HG03342 (cell line): ENCODE data around the gene WNT9B.

Experiments used
- ATAC-seq: cut with Tn5 transposase; IDR thresholded peaks from one replicate; pipeline ENCODE4 v1.9.1; 2021; ENCODE audit warnings: mild to moderate bottlenecking, moderate library complexity; ENCODE audit not compliant: unreplicated experiment

The WNT9B gene

DNA sequence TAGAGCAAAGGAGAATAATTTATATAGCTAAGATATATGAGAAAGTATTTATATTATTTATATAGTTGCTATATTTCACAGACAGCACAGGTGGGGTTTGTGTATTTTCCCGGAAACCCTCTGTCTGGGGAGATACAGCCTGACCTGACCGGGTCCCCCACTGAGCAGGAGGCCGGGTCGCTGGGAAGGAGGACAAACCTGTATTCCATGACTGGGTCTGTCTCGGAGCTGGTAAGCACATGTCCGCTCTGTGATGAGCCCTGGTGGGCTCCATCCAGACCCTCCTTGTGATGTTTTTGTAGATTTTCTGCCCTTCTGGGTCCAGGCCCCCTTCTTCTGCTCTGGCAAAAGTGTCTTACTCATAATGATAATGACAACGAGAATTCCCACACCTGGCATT is 27.7 kb downstream of the WNT9B start:
- ATAC-seq = no peak

DNA sequence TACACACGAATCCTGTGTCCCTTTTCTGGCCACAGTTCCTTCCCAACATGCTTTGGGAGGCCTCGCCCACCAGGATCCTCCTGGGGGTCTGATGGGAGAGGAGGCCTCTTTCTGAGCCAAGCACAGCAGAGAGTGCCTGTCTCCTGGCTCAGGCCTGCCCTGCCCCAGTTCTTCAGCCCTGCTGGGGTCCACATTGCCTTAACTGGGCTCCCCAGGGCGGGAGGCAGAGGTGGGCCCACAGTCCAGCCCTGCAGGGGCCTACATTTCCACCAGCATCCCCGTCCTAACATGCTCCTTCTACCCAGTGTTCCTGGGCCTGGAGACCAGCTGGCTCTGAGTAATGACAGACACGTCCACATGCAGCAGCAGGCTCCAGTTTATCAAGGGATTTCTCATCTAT is 29.6 kb downstream of the WNT9B start:
- no peak for ATAC-seq

DNA sequence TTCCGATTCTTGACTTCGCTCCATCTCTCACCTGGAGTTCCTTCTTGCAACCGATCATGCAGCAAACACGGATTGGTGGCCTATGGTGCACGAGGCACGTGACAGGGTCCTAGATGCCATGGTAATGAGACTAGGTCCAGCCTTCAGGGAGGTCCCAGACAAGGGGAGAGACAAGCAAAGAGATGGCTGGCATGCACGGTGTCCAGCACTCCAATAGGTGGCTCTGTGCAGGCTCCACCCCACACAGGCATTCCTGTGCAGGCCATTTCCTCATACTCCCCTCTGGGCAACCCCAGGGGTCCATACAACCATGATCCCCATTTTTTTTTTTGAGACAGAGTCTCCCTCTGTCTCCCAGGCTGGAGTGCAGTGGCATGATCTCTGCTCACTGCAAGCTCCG is 31.3 kb downstream of the WNT9B start:
- ATAC-seq = no peak

DNA sequence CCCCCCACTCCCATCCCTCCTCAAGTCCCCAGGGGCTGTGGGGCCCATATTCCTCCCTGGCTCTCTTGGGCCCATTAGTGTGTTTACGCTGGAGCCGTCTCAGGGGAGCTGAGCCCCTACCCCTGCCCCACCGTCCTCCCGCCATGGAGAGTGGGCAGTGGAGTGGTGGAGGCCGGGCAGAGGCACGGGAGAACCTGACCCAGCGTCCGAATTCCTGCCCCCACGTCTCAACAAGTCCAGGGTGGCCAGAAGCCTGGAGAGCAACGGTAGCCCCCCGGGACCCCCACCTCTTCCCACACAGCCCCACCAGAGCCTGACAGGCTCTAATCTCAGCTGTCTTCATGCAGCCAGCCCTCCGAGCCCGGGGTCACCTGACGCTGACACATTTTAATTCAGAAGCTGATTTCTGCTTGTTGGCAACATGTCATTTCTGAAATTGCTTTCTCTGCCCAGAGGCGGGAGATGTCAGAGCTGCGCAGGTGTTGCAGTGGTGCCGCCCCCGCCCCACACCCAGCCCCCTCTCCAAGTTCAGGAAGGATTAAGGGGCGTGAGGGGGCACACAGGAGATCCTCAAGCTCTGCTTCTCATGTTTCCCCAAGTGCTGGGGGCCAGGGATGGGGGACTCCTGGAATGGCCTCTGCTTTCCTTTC is 32.6 kb downstream of the WNT9B start:
- ATAC-seq = no peak

DNA sequence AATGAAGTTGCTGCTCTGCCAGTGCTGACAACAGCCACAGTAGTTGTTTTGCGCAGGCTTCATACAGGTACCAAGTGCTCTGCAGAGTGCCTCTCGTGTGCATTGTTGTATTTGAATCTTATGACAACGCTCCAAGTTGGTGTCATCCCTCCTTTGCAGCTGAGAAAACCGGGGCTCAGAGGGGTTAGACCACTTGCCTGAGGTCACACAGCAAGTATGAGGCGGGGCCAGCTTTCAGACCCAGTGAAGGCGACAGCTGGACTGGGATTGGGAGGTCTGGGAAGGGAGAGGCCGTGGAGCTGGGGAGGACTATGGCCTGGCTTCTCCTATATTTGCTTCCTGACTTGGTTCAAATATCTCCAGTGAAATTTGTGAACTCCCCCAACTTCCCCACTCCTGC is 33.2 kb downstream of the WNT9B start:
- no peak for ATAC-seq

DNA sequence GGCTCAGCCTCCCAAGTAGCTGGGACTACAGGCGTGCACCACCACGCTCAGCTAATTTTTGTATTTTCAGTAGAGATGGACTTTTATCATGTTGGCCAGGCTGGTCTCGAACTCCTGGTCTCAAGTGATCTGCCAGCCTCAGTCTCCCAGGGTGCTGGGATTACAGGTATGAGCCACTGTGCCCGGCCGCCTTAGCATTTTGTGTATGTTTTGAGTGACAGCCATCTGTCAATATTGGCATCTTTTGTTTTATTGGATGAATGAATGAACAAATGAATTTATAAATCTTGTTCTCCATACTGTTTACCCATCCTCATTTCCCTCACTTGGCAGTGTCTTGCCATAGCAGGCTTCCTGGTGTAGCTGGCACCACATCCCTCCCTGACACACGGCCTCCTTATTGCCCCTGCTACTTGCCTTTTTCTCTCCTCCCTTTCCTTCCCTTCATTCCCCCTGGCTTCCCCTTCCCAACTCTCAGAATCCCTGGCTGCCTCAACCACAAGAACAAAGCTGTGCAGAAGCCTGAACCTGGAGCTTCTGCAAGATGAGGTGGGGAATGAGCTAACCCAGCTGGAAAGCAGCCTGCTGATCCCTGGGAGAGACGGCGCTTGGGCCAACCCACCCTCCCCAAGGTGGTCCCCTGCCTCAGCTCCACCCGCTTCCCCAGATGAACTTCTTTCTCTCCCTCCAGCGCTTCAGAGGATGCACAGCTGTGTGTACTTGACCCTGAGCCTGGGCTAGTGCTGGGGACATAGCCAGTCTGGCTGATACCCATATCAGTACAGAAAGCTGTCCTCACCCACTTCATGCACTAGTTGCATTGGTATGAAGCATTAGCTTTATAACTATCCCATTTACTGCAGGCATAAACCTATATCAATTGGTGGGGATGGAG is 34.3 kb downstream of the WNT9B start:
- ATAC-seq = no peak

DNA sequence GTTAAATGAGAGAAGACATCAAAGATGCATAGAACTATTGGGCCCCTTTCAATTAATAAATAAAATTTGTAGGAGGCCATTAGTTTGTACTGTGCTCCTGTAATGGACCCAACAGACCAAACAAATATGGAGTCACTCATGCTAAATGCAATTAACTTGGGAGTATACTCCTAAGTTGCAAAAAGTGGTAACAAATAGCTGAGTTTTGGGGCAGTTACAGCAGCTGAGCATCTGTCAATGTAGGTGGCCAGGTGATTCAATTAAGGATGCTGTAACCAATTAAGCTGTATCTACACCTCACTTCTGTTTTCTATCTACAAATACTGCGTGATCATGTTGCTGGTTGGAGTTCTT is 34.9 kb downstream of the WNT9B start:
- no peak for ATAC-seq

DNA sequence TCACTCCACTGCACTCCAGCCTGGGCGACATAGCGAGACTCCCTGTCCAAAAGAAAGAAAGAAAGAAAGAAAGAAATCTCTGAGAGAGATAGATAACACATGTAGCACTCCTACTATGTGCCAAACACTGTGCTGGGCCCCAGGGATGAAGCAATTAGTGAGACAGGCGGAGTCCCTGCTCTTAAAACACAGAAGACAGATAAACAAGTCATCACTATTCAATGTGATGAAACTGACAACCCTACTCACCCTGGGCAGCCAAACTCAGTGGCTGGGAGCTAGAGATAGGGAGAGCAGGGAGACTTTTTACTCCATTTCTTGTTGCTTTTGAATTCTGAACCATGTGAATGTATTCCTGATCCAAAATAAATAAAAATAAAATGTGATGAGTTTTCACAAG is 36.3 kb downstream of the WNT9B start:
- no peak for ATAC-seq

DNA sequence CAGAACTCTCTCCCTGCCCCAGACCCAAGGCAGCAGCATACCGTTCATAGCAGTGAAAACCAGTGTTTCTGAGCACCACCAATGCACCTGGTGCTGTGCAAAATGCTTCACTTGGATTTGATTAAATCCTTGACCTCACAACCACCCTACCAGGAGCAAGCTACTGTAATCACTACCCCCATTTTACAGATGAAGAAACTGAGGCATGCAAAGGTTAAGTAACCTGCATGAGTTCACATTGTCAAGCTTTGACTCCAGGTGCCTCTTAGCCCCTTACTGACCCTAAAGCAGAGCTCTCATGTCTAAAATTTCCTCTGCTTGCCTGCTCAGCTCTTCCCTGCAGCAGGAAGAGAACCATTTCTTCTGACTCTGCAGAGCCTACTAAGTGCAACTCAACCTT is 37.3 kb downstream of the WNT9B start:
- ATAC-seq = no peak

DNA sequence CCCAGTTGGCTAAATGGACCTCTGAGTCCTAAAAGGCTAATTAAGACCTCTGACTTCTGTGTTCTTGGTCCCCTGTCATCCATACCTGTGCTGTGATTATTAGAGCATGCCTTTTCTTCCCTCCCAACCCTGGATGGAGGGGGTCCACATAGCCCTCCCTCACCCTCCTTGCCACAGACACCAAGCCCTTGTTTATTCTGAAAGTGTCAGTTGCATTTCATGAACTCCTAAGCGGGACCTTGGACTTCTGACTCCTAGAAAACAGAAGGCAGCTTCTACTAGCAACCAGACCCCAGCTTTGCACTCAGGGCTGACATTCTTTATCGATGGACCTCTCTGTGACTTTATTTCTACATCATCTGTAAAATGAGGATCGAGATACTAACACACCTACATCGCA is 38.1 kb downstream of the WNT9B start:
- ATAC-seq = no peak

DNA sequence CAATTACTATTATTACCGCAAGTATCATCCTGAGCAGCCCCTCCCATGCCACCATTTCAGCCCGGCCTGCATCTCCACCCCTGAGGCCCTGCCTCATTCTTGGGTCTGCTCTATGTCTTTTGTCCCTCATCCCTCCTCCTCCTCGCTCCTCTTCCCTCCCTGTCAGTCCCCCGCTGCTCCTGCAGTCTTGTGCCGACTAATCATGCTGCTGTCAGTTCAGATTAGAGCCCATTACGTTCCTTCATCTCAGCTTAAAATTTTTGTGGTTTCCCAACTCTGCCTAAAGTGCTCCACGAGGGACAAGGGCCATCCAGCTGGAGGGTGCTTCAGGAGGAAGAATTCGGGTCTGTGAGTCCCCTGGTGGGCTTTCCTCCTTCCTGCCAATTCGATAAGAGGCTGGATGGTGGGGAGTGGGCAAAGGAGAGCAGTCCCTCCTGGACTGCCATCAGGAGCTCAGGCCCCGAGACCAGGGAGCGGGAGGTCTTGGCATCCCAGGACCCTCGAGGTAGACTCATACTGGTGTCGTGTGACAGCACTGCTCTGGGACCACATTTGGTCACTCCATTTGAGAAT is 38.7 kb downstream of the WNT9B start:
- no peak for ATAC-seq

DNA sequence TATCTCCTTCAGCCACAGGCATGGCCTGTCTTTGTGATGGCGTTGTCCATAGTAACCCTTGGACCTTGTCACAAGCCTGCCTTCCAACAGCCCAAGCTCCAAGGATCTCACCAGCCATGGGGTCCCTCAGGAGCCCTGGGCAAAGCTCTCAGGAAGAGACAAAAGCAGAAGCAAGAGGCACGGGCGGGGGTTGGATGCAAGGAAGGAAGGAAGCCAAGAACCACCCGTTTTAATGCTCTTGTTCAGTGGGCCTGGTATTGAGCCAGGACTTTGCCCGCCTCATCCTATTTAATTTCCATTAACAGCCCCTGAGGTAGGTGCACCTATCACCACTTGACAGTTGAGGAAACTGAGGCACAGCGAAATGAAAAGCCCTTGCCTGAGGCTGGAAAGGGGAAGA is 39.3 kb downstream of the WNT9B start:
- no peak for ATAC-seq

DNA sequence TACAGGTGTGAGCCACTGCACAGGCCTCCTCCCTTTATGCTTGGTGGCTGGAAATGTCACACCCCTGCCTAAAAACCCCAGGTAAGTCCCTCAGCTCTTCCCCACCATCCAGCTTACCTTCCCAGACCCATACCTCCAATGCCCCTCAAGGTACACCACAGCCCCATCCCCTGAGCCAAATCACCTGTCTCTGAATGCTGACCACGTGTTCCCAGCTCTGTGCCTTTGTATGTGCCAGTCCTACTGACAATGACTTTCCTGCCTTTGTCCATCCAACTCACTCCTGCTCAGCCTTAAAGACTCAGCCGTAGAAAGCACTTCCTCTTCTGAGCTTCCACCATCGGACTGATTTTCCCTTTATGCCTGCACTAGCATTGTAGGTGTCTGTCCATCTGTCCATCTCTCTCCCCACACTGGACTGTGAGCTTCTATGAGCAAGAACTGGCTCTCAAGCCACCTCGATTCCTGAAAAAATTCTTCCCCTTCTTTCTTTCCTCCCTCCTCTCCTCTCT is 40.9 kb downstream of the WNT9B start:
- ATAC-seq = no peak

DNA sequence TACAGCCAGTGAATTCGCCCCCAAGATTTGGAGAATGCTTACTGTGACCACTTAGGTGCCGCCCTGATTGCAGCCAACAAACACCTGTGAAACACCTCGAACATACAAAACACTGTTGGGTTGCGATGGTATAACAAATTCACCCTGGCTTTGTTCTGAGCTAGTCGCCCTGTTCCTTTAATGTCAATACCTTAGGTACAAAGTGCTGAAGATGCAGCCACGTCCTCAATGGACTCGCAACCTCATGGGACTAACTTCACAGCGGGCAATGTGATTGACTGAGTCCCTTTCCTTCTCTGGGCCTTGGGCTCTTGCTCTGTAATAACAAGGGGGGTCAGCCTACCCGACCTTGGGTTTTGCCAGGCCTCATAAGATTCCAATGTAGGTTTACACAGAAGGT is 42.6 kb downstream of the WNT9B start:
- no peak for ATAC-seq

DNA sequence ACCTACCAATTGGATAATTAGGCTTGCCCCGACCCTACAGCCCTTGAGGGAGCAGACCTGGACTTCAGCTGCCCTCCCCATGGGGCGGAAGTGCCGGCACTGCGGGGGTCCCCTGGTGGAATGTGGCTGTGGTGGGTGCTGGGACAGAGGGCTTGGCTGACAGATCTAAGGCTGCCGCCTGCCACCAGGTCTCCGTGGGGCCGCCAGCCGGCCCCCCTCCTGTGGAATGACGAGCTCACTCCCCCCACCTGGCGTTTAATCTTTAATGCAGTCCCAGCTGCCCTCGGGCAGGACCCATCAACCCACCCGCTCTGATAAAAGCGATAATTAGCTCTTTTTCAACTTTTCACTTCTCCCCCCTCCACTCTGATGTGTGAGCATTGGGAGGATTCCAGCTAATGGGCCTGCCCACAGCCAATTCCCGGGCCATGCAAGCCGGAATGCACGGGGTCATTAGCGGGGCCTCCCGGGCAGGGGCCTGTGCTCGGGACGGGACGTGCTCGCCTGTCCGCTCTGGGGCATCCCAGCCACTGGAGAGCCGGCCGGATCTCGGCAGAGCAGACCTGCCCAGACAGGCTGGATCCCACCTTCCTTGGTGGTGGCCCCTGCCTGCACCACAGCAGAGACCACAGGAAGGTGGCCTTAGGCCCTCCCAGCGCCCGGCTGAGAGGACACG is 43.2 kb downstream of the WNT9B start:
- no peak for ATAC-seq

DNA sequence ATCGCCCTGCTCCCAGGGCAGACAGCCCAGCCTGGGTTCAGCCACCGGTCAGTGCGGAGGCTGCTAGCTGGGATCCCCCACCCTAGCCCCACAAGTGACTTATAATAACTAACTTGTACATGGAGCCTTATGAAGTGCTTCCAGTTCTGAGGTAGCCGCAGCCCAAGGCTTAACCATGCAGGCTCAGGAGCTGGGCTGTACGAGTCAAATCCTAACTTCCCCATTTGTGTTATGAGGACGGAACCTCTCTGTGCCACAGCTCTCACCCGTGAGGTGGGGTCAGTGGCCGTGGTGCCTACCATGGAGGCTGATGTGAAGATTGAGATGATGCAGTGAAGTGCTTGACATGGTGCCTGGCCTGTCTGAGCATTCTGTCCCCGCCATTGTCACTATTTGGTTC is 43.8 kb downstream of the WNT9B start:
- ATAC-seq = no peak

DNA sequence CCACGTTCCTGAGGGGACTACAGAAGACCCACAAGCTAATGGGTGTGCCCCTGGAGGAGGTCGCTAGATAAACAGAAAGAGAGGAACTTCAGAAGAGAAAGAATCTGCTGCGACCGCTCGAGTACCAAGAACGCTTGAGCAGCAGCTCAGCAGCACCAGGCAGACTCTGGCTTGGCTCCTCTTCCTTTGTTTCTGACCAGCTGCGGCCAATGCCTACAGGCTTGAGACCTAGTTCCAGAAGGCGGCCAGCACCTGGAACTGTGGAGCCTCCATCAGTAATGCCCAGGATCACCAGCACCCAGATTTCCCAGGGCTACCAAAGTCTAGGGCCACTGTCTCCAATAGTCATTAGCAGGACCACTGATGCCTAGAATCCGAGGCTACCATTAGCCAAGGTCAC is 45.6 kb downstream of the WNT9B start:
- no peak for ATAC-seq

DNA sequence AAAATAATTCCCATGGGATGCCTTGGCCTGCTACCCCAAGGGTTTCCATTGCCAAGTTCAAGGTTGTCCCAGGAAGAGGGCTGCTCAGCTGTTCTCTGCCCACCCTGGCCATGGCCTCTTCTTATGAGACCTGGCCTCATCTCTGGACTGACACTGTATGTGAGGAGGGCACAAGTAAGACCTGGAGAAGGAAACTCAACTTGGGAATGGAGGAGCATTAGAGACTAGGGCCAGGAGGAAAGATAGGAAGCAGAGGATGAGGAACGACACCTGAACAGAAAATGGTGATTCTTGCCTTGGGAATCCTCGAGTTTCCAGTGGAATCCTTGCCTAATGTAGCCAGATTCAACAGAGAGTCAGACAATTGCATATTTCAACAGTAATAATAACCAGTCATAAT is 47.0 kb downstream of the WNT9B start:
- no peak for ATAC-seq

DNA sequence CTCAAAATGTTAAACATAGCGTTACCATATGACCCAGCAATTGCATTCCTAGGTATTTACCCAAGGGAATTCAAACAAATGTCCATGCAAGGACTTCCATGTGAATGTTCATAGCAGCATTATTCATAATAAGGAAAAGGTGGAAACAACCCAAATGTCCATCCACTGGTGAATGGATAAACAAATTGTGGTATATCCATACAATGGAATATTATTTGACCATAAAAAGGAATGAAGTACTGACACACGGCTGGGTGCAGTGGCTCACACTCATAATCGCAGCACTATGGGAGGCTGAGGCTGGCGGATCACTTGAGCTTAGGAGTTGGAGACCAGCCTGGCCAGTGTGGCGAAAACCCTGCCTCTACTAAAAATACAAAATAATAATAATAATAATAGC is 47.5 kb downstream of the WNT9B start:
- ATAC-seq = no peak

DNA sequence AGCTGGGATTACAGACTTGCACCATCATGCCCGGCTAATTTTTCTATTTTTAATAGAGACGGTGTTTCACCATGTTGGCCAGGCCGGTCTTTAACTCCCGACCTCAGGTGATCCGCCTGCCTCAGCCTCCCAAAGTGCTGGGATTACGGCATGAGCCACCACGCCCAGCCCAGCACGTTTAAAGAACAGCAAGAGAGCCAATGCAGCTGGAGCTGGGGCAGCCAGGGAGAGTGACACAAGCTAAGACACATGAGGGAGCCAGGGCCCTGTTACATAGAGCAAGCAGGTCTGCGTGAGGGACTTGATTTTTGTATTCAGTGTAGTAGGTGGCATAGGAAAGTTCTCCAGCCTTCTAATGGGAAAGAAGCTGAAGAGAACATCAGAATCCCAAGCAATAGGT is 49.9 kb downstream of the WNT9B start:
- ATAC-seq = no peak
